Coronary artery (tissue), 2 donors: ENCODE results near the gene MEIS3.
"Not testable (repeated sequence)": the region's sequence is repeated elsewhere in the genome, so short reads cannot be mapped to it uniquely, and the experiment has no call there.

Experiments used
- DNase-seq: peaks from one replicate; pipeline ENCODE4 v3.0.0-alpha.2; 2017; ENCODE audit warnings: low spot score
- H3K27ac ChIP-seq, 2 donors: fragments of 200-600 bp; sonication (generic); one replicate each; pipeline ENCODE4 v1.5.1; 2016 to 2019
- H3K4me3 ChIP-seq: fragments of 200-600 bp; sonication (generic); 2 replicates; pipeline ENCODE4 v1.5.1; 2016; ENCODE audit warnings: mild to moderate bottlenecking, moderate library complexity
- TF ChIP-seq, protein P1 (sequence below): fragments of 200-600 bp; sonication (generic); IDR thresholded peaks from one replicate; pipeline ENCODE4 v1.5.1; 2019; ENCODE audit warnings: antibody characterized with exemption

The MEIS3 gene

DNA sequence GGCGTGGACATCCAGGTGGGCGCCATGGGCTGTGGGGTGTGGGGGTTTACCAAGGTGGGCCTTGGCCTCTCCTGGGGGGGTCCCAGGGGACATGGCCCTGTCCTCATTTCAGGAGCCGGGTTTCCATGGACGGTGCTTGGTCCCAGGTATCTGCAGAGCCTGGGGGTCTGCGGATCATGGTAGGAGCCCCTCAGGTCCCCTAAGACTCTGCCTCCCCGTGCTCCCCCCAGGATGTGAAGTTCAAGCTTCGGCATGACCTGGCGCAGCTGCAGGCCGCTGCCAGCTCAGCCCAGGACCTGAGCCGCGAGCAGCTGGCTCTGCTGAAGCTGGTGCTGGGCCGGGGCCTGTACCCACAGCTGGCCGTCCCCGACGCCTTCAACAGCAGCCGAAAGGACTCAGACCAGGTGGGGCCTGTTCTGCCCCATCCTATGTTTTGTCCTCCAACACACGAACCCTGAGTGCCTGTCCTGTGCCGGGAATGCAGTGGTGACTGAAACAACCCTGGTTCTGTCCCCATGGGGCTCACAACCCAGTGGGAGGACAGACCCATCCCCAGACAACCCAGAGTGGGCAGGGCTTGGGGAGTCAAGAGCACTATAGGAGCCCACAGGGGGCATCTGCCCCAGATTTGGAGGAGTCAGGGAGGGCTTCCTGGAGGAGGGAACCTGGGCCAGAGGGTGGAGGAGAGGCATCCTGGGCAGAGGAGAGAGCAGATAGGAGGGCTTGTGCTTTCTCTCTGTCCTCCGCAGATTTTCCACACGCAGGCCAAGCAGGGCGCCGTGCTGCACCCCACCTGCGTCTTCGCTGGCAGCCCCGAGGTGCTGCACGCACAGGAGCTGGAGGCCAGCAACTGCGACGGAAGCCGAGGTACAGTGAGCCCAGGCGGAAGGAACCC, 43.4 kb downstream of the MEIS3 start:
- TF ChIP-seq, protein P1, sequence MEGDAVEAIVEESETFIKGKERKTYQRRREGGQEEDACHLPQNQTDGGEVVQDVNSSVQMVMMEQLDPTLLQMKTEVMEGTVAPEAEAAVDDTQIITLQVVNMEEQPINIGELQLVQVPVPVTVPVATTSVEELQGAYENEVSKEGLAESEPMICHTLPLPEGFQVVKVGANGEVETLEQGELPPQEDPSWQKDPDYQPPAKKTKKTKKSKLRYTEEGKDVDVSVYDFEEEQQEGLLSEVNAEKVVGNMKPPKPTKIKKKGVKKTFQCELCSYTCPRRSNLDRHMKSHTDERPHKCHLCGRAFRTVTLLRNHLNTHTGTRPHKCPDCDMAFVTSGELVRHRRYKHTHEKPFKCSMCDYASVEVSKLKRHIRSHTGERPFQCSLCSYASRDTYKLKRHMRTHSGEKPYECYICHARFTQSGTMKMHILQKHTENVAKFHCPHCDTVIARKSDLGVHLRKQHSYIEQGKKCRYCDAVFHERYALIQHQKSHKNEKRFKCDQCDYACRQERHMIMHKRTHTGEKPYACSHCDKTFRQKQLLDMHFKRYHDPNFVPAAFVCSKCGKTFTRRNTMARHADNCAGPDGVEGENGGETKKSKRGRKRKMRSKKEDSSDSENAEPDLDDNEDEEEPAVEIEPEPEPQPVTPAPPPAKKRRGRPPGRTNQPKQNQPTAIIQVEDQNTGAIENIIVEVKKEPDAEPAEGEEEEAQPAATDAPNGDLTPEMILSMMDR: no peak
- no peak overlapping the region for H3K27ac ChIP-seq
- no peak overlapping the region for H3K4me3 ChIP-seq
- no peak for DNase-seq

DNA sequence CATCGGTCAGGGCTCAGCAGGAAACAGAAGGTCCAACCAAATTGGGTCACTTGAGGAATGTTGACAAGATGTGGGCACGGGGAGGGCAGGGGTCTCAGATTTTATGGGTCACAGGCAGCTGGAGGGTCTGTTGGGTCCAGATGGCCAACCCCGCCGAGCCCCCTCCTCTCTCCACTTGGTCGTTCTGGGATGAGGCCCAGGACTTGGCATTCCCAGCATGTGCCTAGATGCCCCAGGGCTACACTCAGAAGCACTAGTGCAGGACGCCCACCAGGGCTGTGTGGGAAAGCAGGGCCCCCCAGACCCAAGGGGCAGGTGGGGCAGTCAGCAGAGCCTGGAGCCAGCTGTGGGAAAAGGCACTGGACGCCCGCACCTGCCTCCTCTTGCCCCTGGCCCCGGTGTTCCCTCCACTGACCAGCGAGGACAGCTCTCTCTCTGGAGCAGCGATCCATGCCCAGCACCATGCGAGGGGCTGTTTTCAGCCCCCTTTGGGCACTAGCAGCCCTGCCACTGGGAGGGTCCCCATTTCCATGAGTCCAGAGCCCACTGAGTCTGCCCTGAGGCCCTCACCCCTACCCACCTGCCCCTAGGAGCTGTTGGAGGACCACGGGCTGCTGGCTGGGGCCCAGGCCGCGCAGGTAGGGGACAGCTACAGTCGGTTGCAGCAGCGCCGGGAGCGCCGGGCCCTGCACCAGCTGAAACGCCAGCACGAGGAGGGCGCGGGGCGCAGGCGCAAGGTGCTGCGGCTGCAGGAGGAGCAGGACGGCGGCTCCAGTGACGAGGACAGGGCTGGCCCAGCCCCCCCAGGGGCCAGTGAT, 44.2 kb downstream of the MEIS3 start:
- Histone ChIP-seq H3K4me3 (no peak overlapping the region), H3K27ac (no peak overlapping the region)
- DNase-seq: no peak
- TF ChIP-seq, protein P1: no peak

DNA sequence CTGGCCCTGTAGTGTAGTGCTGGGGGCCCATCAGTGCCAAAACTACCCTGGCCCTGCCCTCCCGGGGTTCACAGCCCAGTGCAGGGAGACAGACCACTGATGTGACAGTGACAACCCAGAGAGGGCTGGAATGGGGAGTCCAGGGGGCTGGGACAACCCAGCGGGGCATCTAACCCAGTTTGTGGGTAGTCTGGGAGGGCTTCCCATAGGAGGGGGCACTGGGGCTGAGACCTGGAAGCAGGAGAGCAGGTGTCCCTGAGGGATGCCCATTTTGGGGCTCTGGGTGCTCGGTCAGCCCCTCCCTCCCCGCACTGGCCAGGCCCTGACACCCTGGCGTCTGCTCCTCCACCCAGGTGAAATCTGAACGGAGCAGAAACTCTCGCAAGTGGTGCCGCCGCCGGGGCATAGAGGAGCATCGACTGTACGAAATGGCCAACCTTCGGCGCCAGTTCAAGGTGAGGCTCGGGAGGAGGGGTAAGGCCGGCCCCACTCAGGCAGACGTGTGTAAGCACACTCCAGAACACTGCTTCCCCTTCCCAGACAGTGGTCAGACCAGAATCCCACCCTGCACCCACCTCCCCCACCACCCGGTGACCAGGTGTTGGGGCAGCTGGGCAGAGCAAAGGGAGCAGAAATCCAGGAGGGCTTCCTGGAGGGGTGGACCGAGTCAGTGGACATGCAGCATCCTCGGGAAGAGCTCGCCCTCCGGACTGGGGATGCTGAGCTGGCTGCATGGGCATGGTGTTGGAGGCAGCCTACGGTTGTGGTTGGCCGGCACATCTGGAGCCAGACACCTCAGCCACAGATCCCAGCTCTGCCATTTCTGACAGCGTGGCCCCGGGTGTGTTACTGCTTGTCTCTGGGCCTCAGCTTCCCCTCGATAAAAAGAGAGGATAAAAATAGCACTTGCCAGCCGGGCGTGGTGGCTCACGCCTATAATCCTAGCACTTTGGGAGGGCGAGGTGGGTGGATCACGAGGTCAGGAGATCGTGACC, 45.8 kb downstream of the MEIS3 start:
- no peak overlapping the region for H3K4me3 ChIP-seq
- DNase-seq: no peak
- TF ChIP-seq, protein P1: no peak
- H3K27ac ChIP-seq: no peak overlapping the region

GRCh38 chr19:47372603-47373002, 46.7 kb downstream of the MEIS3 start:
- Histone ChIP-seq H3K4me3 (no peak overlapping the region), H3K27ac (no peak overlapping the region)
- no peak for DNase-seq
- TF ChIP-seq, protein P1: no peak

DNA sequence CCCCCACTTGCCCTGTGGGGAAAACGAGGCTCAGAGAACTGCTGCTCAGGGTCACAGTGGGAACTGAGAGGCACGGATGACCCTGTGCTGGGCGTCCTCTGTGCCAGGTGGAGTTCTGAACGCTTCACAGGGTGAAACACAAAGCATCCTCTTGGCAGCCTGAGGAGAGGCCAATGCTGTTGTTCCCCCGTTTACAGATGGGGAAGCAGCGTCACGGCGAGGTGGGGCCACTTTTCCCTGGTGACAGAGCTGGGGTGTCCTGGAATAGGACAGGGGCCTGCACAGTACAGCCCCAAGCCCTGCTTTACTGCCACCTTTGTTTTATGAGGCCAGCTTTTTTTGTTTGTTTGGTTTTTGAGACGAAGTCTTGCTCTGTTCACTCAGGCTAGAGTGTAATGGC, 48.1 kb downstream of the MEIS3 start:
- TF ChIP-seq, protein P1: no peak
- H3K27ac ChIP-seq: no peak overlapping the region
- no peak overlapping the region for H3K4me3 ChIP-seq
- DNase-seq: no peak

- no peak overlapping the region for H3K4me3 ChIP-seq
- no peak overlapping the region for H3K27ac ChIP-seq
- TF ChIP-seq, protein P1: no peak
- no peak for DNase-seq
Measured at GRCh38 chr19:47370045-47370611, 49.2 kb downstream of the MEIS3 start.

GRCh38 chr19:47365455-47365854, 53.9 kb downstream of the MEIS3 start:
- not testable (repeated sequence) for H3K4me3 ChIP-seq, DNase-seq, H3K27ac ChIP-seq
